NCI-H2227 (cell line): ENCODE data around the gene INSIG1.

Experiments
- DNase-seq: peaks from one replicate; lab custom pipeline; 2025; ENCODE audit not compliant: unreplicated experiment; lab: John Stamatoyannopoulos, UW

Gene INSIG1

DNA sequence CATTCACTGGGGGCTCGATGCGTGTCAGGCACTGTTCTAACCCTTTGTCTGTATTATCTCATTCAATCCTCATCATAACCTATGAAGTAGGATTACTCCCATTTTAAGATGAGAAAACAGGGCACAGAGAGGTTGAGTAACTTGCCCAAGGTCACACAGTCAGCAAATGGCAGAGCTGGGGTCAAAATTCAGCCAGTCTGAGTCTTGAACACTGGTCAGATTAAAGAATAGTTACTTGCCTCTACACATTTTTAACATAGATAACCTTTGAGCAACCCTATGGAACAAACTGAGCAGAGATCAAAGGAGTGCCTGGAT, 27.2 kb downstream of the INSIG1 start:
- no peak for DNase-seq

DNA sequence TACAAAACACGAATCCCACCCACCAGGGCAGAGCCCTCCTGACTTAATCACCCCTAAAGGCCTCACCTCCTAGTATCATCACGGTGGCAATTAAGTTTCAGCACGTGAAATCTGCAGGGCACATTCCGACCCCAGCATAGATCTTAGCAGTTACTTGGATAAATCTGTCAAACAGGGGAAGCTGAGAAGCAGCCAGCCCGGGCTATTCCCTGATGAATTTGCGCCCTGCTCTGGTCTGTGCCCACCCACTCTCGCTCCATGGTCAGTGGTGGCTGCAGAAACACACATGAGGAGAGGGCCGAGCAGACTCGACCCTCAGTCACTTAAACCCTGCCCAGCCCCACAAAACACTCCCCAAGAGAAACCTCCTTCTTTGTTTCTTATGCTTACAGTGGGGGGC, 28.7 kb downstream of the INSIG1 start:
- DNase-seq, result no peak

DNA sequence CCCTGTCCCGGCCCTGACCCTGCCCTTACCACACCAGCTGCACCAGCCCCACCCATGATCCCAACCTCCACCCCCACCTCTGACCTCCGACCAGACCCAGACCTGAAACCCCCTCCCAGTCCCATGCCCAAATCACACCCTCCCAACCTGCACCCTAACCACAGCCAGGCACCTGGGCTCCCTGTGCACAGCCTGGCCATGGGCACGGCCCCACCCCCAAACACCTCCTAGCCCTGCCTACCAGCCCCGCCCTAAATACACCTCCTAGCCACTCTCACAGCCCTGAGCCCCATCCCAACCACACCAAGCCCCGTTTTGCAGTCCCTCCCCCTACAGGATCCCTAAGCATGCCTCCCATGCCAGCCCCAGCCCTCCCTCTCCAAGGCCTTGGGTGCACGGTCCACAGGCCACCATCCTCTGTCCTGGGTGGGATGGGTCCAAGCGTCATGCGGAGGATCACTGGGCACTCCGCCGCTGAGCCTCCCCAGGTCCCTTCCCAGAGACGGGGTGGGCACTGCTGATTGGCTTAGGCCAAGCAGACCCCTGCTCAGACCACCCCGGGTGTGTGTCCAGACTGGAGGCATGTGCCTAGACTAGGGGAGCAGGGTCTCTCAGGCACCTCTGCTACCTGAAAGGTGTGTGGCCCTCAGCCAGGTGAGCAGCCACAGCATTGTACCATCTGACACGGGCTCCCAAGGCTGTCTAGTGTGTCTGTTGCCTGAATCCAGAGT, 30.1 kb downstream of the INSIG1 start:
- no peak for DNase-seq

DNA sequence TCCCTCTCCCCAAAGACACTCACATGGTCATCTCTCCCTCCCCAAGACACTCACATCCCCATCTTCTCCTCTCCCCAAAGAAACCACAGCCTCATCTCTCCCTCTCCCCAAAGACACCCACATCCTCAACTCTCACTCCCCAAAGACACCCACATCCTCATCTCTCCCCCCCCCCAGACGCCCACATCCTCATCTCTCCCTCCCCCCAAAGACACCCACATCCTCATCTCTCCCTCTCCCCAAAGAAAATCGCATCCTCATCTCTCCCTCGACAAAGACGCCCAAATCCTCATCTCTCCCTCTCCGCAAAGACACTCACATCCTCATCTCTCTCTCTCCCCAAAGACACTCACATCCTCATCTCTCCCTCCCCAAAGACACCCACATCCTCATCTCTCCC, 31.5 kb downstream of the INSIG1 start:
- no peak for DNase-seq

DNA sequence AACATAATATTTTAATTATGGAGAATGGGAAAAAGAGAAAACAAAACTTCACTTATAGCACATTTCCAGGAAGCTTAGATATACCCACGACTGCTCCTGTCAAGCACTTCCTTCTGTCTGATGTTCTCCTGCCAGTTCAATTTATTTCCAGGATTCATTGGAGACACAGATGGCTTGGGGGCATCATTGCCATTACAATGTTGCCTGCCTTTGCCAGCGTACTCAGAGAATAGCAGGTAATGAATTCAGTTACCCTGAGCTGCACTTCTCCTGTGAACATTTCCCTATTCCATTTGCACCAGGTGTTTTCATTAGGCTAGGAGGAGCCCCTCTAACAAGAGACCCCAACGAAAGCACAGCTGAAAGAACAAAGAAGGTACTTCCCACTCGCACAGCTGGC, 33.7 kb downstream of the INSIG1 start:
- DNase-seq, result no peak

DNA sequence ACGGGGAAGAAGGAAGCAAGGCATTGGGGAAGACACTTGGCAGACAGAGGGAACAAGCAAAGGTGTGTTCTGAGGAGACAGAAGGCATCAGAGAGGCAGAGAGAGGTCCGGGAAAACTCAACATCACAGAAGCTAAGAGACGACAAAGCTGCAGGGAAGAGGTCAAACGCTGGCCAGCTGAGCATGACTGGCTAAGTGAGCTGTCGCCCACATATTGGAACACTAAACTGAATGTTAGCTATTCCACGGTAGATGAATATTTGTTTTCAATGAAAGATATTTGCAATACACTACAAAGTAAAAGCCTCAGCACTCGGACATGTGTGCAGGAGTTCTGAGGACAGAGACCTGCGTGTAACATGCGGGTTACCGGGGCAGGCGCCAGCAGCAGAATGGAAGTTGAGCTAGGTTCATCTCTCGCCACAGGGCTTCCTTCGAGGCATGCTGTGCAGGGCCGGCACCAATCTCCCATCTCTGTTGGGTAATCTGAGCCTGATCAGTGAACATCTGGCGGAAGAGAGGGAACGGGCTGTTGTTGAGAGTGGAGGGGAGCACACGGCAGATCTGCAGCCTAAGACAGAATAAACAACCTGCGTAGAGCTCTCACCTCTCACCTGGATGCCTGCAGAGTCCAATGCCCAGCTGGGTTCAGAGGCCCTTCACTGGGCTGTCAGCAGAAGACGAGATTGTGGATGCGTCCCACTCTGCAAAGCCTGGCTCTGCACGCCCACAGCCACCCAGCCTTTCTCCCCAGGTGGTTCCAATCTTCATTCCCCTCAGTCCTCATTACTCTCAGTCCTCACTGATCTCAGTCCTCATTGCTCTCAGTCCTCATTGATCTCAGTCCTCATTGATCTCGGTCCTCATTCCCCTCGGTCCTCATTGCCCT, 35.9 kb downstream of the INSIG1 start:
- no peak for DNase-seq

DNA sequence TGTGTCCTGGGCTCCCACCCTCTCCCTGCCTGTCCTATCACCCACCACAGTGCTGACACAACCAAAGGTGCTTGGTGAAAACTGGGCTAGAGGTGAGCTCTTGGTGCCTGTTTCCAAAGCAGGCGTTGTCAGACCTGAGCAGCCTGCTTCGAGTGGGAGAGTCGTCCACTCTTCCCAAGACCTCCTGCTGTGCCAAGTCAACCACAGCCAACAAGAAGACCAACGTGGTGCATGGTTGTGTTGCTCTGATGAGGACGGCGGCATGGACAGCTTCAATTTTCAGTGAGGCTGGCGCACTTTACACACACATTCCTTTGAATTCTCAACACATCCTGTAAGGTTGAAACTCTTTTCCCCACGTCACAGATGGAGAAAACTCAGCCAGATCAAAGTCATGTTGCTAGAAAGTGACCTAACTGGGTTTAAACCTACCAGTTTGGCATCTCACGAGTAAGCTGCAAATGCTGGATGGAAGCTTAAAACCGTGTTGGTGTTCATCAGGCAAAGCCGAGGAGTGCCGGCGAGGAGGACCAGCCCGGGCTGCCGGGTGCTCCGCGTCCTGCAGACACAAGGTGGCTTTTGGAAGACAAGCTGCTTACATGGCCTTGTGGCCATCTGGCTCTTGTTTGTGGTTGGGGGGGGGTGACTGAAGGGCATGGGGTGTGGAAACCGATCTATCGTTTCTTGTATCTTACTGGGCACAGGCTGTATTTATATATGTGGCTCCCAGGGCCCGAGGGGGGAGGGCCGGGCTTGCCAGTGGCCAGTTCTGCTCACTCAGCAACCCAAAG, 39.3 kb downstream of the INSIG1 start:
- DNase-seq, result no peak

DNA sequence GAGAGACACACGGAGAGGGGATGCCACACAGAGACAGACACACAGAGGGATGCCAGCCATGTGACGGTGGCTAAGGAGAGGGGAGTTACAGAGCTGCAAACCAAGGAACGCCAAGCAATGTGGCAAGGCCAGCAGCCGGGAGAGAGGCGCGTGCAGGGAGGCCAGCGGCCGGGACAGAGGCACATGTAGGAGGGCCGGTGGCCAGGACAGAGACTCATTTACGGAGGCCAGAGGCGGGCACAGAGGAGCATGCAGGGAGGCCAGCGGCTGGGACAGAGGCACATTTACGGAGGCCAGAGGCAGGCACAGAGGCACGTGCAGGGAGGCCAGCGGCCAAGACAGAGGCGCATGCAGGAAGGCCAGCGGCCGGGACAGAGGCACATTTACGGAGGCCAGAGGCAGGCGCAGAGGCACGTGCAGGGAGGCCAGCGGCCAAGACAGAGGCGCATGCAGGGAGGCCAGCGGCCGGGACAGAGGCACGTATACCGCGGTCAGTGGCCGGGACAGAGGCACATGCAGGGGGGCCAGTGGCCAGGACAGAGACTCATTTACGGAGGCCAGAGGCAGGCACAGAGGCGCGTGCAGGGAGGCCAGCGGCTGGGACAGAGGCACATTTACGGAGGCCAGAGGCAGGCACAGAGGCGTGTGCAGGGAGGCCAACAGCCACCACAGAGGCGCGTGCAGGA, 40.4 kb downstream of the INSIG1 start:
- DNase-seq, result no peak

DNA sequence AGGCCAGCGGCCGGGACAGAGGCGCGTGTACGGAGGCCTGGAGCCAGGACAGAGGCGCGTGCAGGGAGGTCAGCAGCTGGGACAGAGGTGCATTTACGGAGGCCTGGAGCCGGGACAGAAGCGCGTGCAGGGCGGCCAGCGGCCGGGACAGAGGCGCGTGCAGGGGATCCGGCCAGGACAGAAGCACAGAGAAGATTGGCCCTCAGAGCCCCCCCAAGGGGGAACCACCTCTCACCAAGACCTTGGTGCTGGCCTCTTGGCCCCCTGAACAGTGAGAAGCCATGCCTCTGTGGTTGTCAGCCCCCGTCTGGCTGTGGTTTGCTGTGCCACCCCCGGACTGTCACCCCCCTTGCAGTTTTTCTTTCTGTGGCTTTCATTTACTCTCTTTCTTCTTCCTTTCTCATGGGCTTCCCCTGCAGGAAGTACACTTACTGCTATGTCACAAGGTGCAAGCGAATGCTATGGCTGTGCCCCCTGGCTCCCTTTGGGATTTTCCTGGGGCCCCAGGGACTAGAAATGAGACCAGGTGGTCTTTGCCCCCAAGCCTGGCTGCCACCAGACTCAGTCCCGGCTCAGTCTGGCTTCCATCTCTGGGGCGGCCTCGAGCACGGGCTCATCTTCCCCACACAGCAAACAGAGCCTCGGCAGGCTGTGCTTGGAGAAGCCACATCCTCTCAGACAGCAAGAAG, 41.1 kb downstream of the INSIG1 start:
- no peak for DNase-seq

DNA sequence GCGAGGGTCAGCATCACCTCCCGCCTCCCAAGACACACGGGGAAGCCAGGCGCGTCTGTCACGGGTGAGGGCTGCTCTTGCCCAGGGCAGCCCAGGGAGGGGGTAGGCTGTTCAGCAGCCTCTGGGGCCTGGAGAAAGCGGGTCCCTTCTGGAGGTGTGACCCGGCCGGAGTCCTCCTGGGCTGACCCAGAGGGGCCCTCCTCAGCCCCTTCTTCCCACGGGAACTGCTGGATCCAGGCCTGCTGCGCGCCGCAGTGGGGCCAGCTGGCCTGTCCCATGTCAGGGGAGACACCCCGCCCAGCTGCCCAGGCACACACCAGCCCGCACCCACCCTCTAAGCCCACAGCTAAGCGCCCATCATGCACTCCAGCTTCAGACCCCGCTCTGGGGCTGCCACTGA, 41.8 kb downstream of the INSIG1 start:
- DNase-seq, result no peak

DNA sequence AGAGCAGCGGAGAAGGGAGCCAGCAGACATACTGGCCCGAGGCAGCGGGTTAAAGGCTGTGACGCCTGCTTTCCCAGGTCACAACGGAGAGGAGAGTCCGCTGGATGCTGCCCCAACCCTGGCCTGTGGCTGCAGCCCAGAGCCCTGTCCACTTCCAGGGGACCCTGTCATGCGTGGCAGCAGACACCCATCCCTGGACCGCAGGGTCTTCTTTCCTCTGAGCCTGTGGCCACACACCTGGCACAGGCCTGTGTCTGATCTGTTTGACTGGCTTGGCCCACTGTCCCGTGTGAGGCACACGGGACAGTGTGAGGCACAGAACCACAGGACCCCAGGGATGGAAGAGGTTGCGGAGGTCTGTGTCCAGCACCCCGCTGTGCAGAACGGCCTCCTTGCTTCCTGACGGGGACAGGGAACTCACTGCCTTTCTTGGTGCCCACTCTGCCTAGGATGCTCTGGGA, 42.4 kb downstream of the INSIG1 start:
- DNase-seq, result no peak

DNA sequence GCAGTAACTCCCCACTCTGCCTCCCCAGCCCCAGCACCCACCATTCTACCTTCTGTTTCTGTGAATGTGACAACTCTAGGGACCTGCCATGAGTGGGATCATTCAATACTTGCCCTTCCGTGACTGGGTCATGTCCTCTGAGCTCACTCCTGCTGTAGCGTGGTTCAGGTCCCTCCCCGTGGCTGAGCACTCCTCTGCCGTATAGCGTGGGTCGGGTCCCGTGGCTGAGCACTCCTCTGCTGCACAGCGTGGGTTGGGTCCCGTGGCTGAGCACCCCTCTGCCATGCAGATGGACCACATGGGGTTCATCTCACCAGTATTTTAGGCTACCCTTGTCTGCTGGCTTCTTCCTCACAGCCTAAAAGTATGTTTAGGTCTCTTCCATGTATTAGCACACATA, 43.0 kb downstream of the INSIG1 start:
- DNase-seq, result no peak

DNA sequence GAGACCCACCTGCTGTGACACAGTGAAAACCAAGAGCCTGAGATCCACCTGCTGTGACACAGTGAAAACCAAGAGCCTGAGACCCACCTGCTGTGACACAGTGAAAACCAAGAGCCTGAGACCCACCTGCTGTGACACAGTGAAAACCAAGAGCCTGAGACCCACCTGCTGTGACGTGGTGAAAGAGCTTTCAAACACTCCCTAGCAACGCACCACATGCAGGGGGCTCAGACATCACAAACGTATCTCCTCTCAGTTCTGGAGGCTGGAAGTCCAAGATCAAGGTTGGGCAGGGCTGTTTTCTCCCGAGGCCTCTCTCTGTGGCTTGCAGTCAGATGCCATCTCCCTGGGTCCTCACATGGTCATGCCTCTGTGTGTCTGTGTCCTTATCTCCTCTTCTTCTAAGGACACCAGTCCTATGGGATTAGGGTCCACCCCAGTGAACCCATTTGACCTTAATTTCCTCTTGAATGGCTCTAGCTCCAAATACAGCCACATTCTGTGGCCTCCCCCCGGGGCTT, 43.8 kb downstream of the INSIG1 start:
- no peak for DNase-seq

DNA sequence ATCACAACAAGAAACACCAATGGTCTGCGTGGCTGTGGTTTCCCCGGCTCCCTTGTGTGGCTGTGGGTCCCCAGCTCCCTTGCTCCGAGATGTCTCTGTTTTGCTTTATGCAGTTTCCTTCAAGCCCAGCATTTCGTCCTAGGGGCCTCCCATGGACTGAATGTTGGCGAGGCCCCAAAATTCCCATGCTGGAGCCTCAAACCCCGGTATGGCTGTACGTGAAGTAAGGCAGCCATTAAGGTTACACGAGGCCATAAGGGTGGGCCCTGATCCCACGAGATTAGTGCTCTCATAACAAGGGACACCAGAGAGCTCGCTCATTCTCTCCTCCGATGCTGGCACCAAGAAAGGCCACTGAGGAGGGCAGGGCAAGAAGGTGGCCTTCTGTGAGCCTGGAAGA, 44.6 kb downstream of the INSIG1 start:
- no peak for DNase-seq

DNA sequence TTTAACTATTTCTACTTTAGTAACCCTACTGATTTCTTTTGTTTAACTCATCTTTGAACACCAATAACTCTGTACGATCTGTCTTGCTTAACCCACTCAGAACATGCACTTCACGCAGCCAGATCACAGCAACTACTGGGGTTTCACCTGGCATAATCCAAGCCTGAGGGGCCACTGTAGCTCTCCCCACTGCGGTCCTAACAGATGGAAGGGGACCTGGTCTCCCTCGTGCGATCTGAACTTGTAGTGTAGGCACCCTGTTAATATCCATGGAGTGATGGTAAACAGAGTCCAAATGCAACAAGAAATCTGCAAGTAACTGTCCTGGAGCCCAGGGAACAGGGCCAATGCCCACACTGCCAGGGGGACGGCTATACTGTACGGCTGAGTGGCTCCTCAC, 45.5 kb downstream of the INSIG1 start:
- no peak for DNase-seq

DNA sequence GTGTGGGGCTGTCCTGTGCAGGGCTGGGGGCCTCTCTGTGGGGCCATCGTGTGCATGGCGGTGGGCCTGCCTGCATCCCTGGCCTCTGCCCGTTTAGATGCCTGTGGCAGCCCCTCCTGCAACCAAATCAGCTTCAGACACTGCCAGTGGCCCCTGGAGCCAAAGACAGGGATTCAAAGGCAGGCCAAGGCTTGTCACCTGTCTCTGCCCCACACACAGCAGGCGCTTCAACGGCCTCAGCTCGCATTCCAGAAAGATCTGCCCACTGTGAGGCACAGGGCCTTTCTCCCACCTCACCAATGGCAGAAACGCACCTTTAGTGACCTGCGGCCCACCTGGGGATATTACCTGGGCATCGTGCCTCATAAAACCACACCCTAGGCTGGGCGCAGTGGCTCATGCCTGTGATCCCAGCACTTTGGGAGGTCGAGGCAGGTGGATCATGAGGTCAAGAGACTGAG, 46.0 kb downstream of the INSIG1 start:
- no peak for DNase-seq

DNA sequence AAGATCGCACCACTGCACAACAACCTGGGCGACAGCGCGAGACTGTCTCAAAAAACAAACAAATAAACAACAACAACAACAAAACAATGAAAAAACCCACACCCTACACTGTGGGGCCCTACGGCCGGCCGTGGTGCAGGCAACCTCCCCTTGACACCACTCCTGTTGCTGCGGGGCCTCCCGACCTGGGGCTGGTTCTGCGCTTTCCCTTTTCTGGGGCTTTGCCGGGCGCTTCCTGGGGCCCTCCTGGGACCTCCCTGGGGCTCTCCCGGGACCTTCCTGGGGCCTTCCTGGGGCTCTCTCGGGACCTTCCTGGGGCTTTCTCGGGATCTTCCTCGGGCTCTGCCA, 46.6 kb downstream of the INSIG1 start:
- no peak for DNase-seq

DNA sequence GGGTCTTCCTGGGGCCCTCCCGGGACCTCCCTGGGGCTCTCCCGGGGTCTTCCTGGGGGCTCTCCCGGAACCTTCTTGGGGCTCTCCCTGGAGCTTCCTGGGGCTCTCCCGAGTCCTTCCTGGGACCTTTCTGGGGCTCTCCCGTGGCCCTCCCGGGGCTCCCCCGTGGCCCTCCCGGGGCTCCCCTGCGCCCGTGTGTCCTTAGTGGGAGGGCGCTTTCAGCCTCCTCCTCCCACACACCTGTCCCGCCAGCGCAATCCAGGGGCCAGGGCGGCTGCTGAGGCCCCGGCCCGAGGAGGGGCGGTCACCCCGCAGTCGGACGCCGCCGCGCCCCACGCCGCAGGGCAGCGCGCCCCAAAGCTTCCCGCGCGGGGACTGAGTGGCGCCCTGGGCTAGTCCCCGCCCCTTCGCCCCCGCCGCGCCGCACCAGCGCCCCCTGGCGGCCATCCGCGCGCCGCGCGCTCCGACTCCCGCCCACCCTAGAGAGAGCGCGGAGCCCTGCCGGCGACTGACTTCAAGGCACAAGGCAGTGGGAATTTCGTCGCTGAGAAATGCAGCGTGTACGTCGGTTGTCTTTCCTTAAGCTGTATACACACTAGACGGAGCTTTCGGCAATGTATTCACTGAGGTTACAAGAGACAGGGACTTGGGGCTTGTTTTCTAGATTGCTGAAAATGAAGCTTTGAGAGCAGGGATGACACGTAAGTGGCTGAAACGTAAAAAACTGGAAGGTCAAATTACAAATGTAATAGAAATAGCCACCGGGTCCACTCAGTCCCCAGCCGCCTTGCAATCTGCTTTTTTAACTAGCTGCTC, 47.1 kb downstream of the INSIG1 start:
- peak; percentile 85 for DNase-seq

DNA sequence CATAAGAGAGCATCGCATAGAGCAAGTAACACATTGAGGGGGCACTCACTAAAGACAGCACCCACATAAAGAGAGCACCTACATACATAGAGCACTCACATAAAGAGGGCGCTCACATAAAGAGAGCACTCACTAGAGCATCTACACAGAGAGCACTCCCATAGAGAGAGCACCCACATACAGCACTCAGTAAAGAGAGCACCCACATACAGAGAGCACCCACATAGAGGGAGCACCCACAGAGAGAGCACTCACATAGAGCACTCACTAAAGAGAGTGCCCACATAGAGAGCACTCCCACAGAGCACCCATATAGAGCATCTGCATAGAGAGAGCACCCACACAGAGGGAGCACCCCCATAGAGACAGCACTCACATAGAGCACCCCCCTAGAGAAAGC, 47.8 kb downstream of the INSIG1 start:
- DNase-seq, result no peak

DNA sequence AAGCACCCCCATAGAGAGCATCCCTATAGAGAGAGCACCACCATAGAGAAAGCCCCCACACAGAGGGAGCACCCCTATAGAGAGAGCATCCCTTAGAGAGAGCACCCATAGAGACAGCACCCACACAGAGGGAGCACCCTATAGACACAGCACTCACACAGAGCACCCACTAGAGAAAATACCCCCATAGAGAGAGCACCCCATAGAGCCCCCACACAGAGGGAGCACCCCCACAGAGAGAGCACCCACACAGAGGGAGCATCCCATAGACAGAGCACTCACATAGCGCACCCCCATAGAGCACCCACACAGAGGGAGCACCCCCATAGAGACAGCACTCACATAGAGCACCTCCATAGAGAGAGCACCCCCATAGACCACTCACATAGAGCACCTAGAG, 48.6 kb downstream of the INSIG1 start:
- DNase-seq, result no peak
